Activated CD4-positive, alpha-beta T cell treated with anti-CD3 and anti-CD28 coated beads, Interleukin-2, amount 50 U/mL, for 1 hour (primary cell): ENCODE results near the gene SEC22C.

Source experiments
- DNase-seq: peaks from one replicate; pipeline ENCODE4 v3.0.0-alpha.2; 2020

The SEC22C gene

GRCh38 chr3:42510325-42510724 is 71.4 kb downstream of the SEC22C start:
- no peak for DNase-seq

GRCh38 chr3:42509111-42509510 is 72.7 kb downstream of the SEC22C start:
- no peak for DNase-seq

GRCh38 chr3:42508562-42508961 is 73.2 kb downstream of the SEC22C start:
- DNase-seq = no peak

- DNase-seq = no peak
Measured at GRCh38 chr3:42507761-42508335, 73.9 kb downstream of the SEC22C start.

GRCh38 chr3:42507252-42507651 is 74.5 kb downstream of the SEC22C start:
- DNase-seq = no peak

GRCh38 chr3:42505849-42506410 is 75.8 kb downstream of the SEC22C start:
- DNase-seq = no peak

- no peak for DNase-seq
Measured at GRCh38 chr3:42505128-42505848, 76.5 kb downstream of the SEC22C start.

- no peak for DNase-seq
Measured at GRCh38 chr3:42504334-42505127, 77.2 kb downstream of the SEC22C start.

- DNase-seq = no peak
Measured at GRCh38 chr3:42503957-42504333, 77.8 kb downstream of the SEC22C start.

- no peak for DNase-seq
Measured at GRCh38 chr3:42503251-42503924, 78.4 kb downstream of the SEC22C start.

GRCh38 chr3:42502429-42503250 is 79.1 kb downstream of the SEC22C start, which contains the start of gene VIPR1:
TSS of gene VIPR1 (plus strand) at chr3:42502643. CDS start at chr3:42502736, 93 bp downstream.
- peak; percentile 95 for DNase-seq

GRCh38 chr3:42501681-42502428 is 79.9 kb downstream of the SEC22C start:
- DNase-seq = peak; percentile 63

GRCh38 chr3:42501321-42501680 is 80.5 kb downstream of the SEC22C start:
- DNase-seq = no peak

- DNase-seq = no peak
Measured at GRCh38 chr3:42500909-42501308, 80.9 kb downstream of the SEC22C start.

- no peak for DNase-seq
Measured at GRCh38 chr3:42500091-42500490, 81.7 kb downstream of the SEC22C start.

GRCh38 chr3:42499478-42499871 is 82.3 kb downstream of the SEC22C start:
- no peak for DNase-seq

GRCh38 chr3:42498791-42499477 is 82.8 kb downstream of the SEC22C start:
- no peak for DNase-seq

- no peak for DNase-seq
Measured at GRCh38 chr3:42498034-42498433, 83.7 kb downstream of the SEC22C start.
